Mesendoderm (in vitro differentiated cells): ENCODE results near the gene SLC8B1. TPM values are rescaled to one million over a fixed set of nuclear protein-coding genes. Genes with fewer than 3 reads are reported as not detected.

Experiments used
- DNase-seq: peaks from one replicate; pipeline ENCODE4 v3.0.0; 2013
- H2AK5ac ChIP-seq: 2 replicates; pipeline ENCODE4 v1.6.1; 2013; ENCODE audit warnings: low read length, inconsistent platforms
- H2BK120ac ChIP-seq: 2 replicates; pipeline ENCODE4 v1.6.1; 2013; ENCODE audit warnings: low read depth, mild to moderate bottlenecking, low read length, moderate library complexity, mixed read lengths
- H2BK15ac ChIP-seq: replicated peaks from 2 replicates; pipeline ENCODE4 v1.6.1; 2013; ENCODE audit warnings: low read depth, mild to moderate bottlenecking, moderate library complexity
- H2BK5ac ChIP-seq: 2 replicates; pipeline ENCODE4 v1.6.1; 2013; ENCODE audit warnings: low read length, inconsistent platforms
- H3K18ac ChIP-seq: 2 replicates; pipeline ENCODE4 v1.6.1; 2013; ENCODE audit warnings: mild to moderate bottlenecking, low read length, mixed read lengths
- H3K23ac ChIP-seq: one replicate; pipeline ENCODE4 v1.6.1; 2013; ENCODE audit warnings: low read length
- H3K27ac ChIP-seq: 2 replicates; pipeline ENCODE4 v1.5.1; 2013; ENCODE audit warnings: low read depth, mild to moderate bottlenecking, inconsistent platforms, low read length, moderate library complexity
- H3K27me3 ChIP-seq: 2 replicates; pipeline ENCODE4 v1.6.1; 2013; ENCODE audit warnings: low read length, control low read depth, mild to moderate bottlenecking, inconsistent platforms; ENCODE audit not compliant: insufficient read depth, poor library complexity
- H3K36me3 ChIP-seq: 2 replicates; pipeline ENCODE4 v1.6.1; 2013; ENCODE audit warnings: low read length, inconsistent platforms; ENCODE audit not compliant: control insufficient read depth, insufficient read depth
- H3K4ac ChIP-seq: one replicate; pipeline ENCODE4 v1.6.1; 2013; ENCODE audit warnings: low read depth, mild to moderate bottlenecking, low read length, moderate library complexity
- H3K4me1 ChIP-seq: 2 replicates; pipeline ENCODE4 v1.6.1; 2013; ENCODE audit warnings: low read depth, low read length, inconsistent platforms; ENCODE audit not compliant: control insufficient read depth
- H3K4me2 ChIP-seq: 2 replicates; pipeline ENCODE4 v1.6.1; 2013; ENCODE audit warnings: low read length
- H3K4me3 ChIP-seq: 2 replicates; pipeline ENCODE4 v1.5.1; 2013; ENCODE audit warnings: mild to moderate bottlenecking, low read length
- H3K56ac ChIP-seq: one replicate; pipeline ENCODE4 v1.6.1; 2013; ENCODE audit warnings: low read length
- H3K79me1 ChIP-seq: 2 replicates; pipeline ENCODE4 v1.6.1; 2013; ENCODE audit warnings: low read length, inconsistent platforms
- H3K79me2 ChIP-seq: 2 replicates; pipeline ENCODE4 v1.6.1; 2013; ENCODE audit warnings: mild to moderate bottlenecking, low read length; ENCODE audit not compliant: control insufficient read depth, insufficient read depth
- H3K9ac ChIP-seq: 2 replicates; pipeline ENCODE4 v1.6.1; 2013; ENCODE audit warnings: low read length, inconsistent platforms
- H4K5ac ChIP-seq: one replicate; pipeline ENCODE4 v1.6.1; 2013; ENCODE audit warnings: low read length
- H4K8ac ChIP-seq: one replicate; pipeline ENCODE4 v1.6.1; 2013; ENCODE audit warnings: low read depth, mild to moderate bottlenecking, control low read depth, low read length, moderate library complexity
- WGBS: extraction: QIAGEN DNeasy Blood & Tissue Kit; methylation state at CpG from one replicate; pipeline ENCODE4 v1.1.7; 2013; ENCODE audit warnings: low lambda C conversion rate, missing lambda C conversion rate; ENCODE audit not compliant: insufficient coverage; ENCODE audit errors: extremely low coverage; 5-methylcytosine and 5-hydroxymethylcytosine counted together
- polyA plus RNA-seq, 2 experiments: library from polyadenylated mRNA; stranded (reverse); fragments of 200-250 nt; gene quantifications; one replicate each; pipeline ENCODE4 v1.2.3, GENCODE V29; 2013

SLC8B1 gene
- polyA plus RNA-seq (2013, experiment 1 of 2), result 4.0 TPM
- polyA plus RNA-seq (2013, experiment 2 of 2), result 4.3 TPM

GRCh38 chr12:113334786-113335539, at the start of gene SLC8B1:
Gene SLC8B1 (minus strand): TSS chr12:113335109. CDS start chr12:113332878, 2,231 bp downstream.
- WGBS, result no CpG with 5 or more reads among the region's 62 CpGs
- Histone ChIP-seq H3K79me2 (no peaks in the 10 kb centered on the region), H3K9ac (peak within 1 kb of the TSS; percentile 80), H3K4ac (peak within 1 kb of the TSS; percentile 74), H2BK15ac (no peak within 1 kb of the TSS), H3K4me3 (peak within 1 kb of the TSS; percentile 61), H4K5ac (no peak within 1 kb of the TSS), H3K27ac (no peak within 1 kb of the TSS), H3K4me2 (peak within 1 kb of the TSS; percentile 89), H3K23ac (no peak within 1 kb of the TSS), H3K18ac (peak within 1 kb of the TSS; percentile 89), H2AK5ac (no peak within 1 kb of the TSS), H3K4me1 (no peaks in the 10 kb centered on the region), H2BK5ac (no peak within 1 kb of the TSS), H4K8ac (no peak within 1 kb of the TSS), H2BK120ac (no peak within 1 kb of the TSS), H3K36me3 (no peaks in the 10 kb centered on the region), H3K27me3 (no peaks in the 10 kb centered on the region), H3K56ac (peak within 1 kb of the TSS; percentile 90), H3K79me1 (no peaks in the 10 kb centered on the region)
- DNase-seq, result peak; percentile 87

GRCh38 chr12:113382206-113382605, 47.3 kb upstream of the SLC8B1 start:
- no peaks in the 10 kb centered on the region for H3K4me1 ChIP-seq
- no peak overlapping the region for H4K5ac ChIP-seq
- H3K79me2 ChIP-seq, result no peaks in the 10 kb centered on the region
- H3K4ac ChIP-seq, result no peak overlapping the region
- WGBS, result no CpG with 5 or more reads among the region's 4 CpGs
- no peak overlapping the region for H4K8ac ChIP-seq
- no peak overlapping the region for H3K4me2 ChIP-seq
- no peaks in the 10 kb centered on the region for H3K36me3 ChIP-seq
- no peak overlapping the region for H3K4me3 ChIP-seq
- H3K56ac ChIP-seq, result no peak overlapping the region
- no peak overlapping the region for H2BK5ac ChIP-seq
- H3K23ac ChIP-seq, result no peak overlapping the region
- no peak overlapping the region for H3K27ac ChIP-seq
- no peak overlapping the region for H2BK15ac ChIP-seq
- no peak overlapping the region for H2BK120ac ChIP-seq
- no peaks in the 10 kb centered on the region for H3K79me1 ChIP-seq
- no peak for DNase-seq
- no peak overlapping the region for H3K9ac ChIP-seq
- H3K27me3 ChIP-seq, result no peaks in the 10 kb centered on the region
- no peak overlapping the region for H3K18ac ChIP-seq
- H2AK5ac ChIP-seq, result no peak overlapping the region

GRCh38 chr12:113381220-113381619, 46.3 kb upstream of the SLC8B1 start:
- Histone ChIP-seq H3K79me1 (no peaks in the 10 kb centered on the region), H3K4ac (no peak overlapping the region), H3K27ac (no peak overlapping the region), H2BK120ac (no peak overlapping the region), H2BK5ac (no peak overlapping the region), H2BK15ac (no peak overlapping the region), H4K5ac (no peak overlapping the region), H3K18ac (no peak overlapping the region), H3K4me2 (no peak overlapping the region), H3K4me1 (no peaks in the 10 kb centered on the region), H3K27me3 (no peaks in the 10 kb centered on the region), H3K56ac (no peak overlapping the region), H3K36me3 (no peaks in the 10 kb centered on the region), H4K8ac (no peak overlapping the region), H3K79me2 (no peaks in the 10 kb centered on the region), H3K4me3 (no peak overlapping the region), H3K23ac (no peak overlapping the region), H3K9ac (no peak overlapping the region), H2AK5ac (no peak overlapping the region)
- no peak for DNase-seq
- WGBS, result no CpG with 5 or more reads among the region's 11 CpGs

GRCh38 chr12:113378291-113378690, 43.4 kb upstream of the SLC8B1 start:
- H3K4me2 ChIP-seq, result no peak overlapping the region
- no peak overlapping the region for H2AK5ac ChIP-seq
- H2BK15ac ChIP-seq, result no peak overlapping the region
- H3K79me1 ChIP-seq, result no peaks in the 10 kb centered on the region
- H4K5ac ChIP-seq, result no peak overlapping the region
- no peak overlapping the region for H3K4me3 ChIP-seq
- no peaks in the 10 kb centered on the region for H3K4me1 ChIP-seq
- no peaks in the 10 kb centered on the region for H3K36me3 ChIP-seq
- WGBS, result no CpG with 5 or more reads among the region's 3 CpGs
- H3K9ac ChIP-seq, result no peak overlapping the region
- H2BK120ac ChIP-seq, result no peak overlapping the region
- no peak for DNase-seq
- no peaks in the 10 kb centered on the region for H3K27me3 ChIP-seq
- H3K56ac ChIP-seq, result no peak overlapping the region
- H3K23ac ChIP-seq, result no peak overlapping the region
- no peak overlapping the region for H3K27ac ChIP-seq
- no peak overlapping the region for H3K18ac ChIP-seq
- H4K8ac ChIP-seq, result no peak overlapping the region
- no peak overlapping the region for H2BK5ac ChIP-seq
- no peak overlapping the region for H3K4ac ChIP-seq
- H3K79me2 ChIP-seq, result no peaks in the 10 kb centered on the region

GRCh38 chr12:113374823-113375428, 40.0 kb upstream of the SLC8B1 start:
- no peak overlapping the region for H3K4me2 ChIP-seq
- WGBS, result no CpG with 5 or more reads among the region's 4 CpGs
- no peak overlapping the region for H3K23ac ChIP-seq
- no peaks in the 10 kb centered on the region for H3K36me3 ChIP-seq
- H3K9ac ChIP-seq, result no peak overlapping the region
- H2BK5ac ChIP-seq, result no peak overlapping the region
- H3K27me3 ChIP-seq, result no peaks in the 10 kb centered on the region
- H2AK5ac ChIP-seq, result no peak overlapping the region
- no peak overlapping the region for H4K5ac ChIP-seq
- H3K79me1 ChIP-seq, result no peaks in the 10 kb centered on the region
- no peak overlapping the region for H2BK15ac ChIP-seq
- H3K4me3 ChIP-seq, result no peak overlapping the region
- no peak overlapping the region for H3K18ac ChIP-seq
- no peak overlapping the region for H2BK120ac ChIP-seq
- H4K8ac ChIP-seq, result no peak overlapping the region
- no peak for DNase-seq
- no peaks in the 10 kb centered on the region for H3K79me2 ChIP-seq
- H3K56ac ChIP-seq, result no peak overlapping the region
- no peak overlapping the region for H3K4ac ChIP-seq
- H3K27ac ChIP-seq, result no peak overlapping the region
- H3K4me1 ChIP-seq, result no peaks in the 10 kb centered on the region
